Activated T-cell treated with anti-CD3 and anti-CD28 coated beads, Interleukin-2, amount 50 U/mL, for 4 hours (primary cell): Measurements from ENCODE around the gene CPAMD8. TPM values are rescaled to one million over a fixed set of nuclear protein-coding genes. Genes with fewer than 3 reads are reported as not detected.
"Not testable (repeated sequence)": the region's sequence is repeated elsewhere in the genome, so short reads cannot be mapped to it uniquely, and the experiment has no call there.

Experiments
- ATAC-seq, 2 donors: fragments of 200-7000 bp; cut with Tn5 transposase; one replicate each; pipeline ENCODE4 v1.10.0; 2021
- DNase-seq: peaks from one replicate; pipeline ENCODE4 v3.0.0-alpha.2; 2020
- H3K27me3 Mint-ChIP-seq: one replicate; pipeline ENCODE4 v1.8.0; 2021; ENCODE audit warnings: low read depth, mixed read lengths
- H3K36me3 Mint-ChIP-seq: one replicate; pipeline ENCODE4 v1.8.0; 2022; ENCODE audit warnings: mixed read lengths; ENCODE audit not compliant: insufficient read depth
- H3K4me1 Mint-ChIP-seq: one replicate; pipeline ENCODE4 v1.8.0; 2021; ENCODE audit warnings: low read depth, mixed read lengths
- H3K4me3 Mint-ChIP-seq: one replicate; pipeline ENCODE4 v1.8.0; 2021; ENCODE audit warnings: mild to moderate bottlenecking, moderate library complexity, mixed read lengths
- H3K9me3 Mint-ChIP-seq: one replicate; pipeline ENCODE4 v1.8.0; 2021; ENCODE audit warnings: mixed read lengths
- total RNA-seq, 3 donors: library from RNA; stranded (reverse); gene quantifications; one replicate each; pipeline ENCODE4 v1.2.1, GENCODE V29; 2021

CPAMD8 gene
- total RNA-seq, 3 donors from 2014 or later = 0.18 to 0.37 TPM; not detected in 1

- H3K9me3 Mint-ChIP-seq = peaks cover 19% of the 10 kb centered on the region
- H3K4me1 Mint-ChIP-seq = peaks cover 10% of the 10 kb centered on the region
- peaks cover 50% of the 10 kb centered on the region for H3K27me3 Mint-ChIP-seq
- H3K36me3 Mint-ChIP-seq = peaks cover 9% of the 10 kb centered on the region
- peak overlapping the region; percentile 73 for H3K4me3 Mint-ChIP-seq
- no peak for DNase-seq
- peak; percentile 21 to 50 for ATAC-seq
Observed at GRCh38 chr19:17025991-17026658, 485 bp downstream of the CPAMD8 start.

GRCh38 chr19:17025361-17025760, 1.2 kb downstream of the CPAMD8 start:
- Mint-ChIP-seq H3K4me3 (no peak overlapping the region), H3K4me1 (peaks cover 10% of the 10 kb centered on the region), H3K27me3 (peaks cover 50% of the 10 kb centered on the region), H3K9me3 (peaks cover 19% of the 10 kb centered on the region), H3K36me3 (peaks cover 9% of the 10 kb centered on the region)
- ATAC-seq (no peak), DNase-seq (no peak)

- ATAC-seq, DNase-seq, H3K36me3 Mint-ChIP-seq, H3K4me3 Mint-ChIP-seq: not testable (repeated sequence)
- Mint-ChIP-seq H3K4me1 (peaks cover 10% of the 10 kb centered on the region), H3K9me3 (peaks cover 19% of the 10 kb centered on the region), H3K27me3 (peaks cover 50% of the 10 kb centered on the region)
Observed at GRCh38 chr19:17024941-17025340, 1.7 kb downstream of the CPAMD8 start.

GRCh38 chr19:17023805-17024204, 2.8 kb downstream of the CPAMD8 start:
- no peak overlapping the region for H3K4me3 Mint-ChIP-seq
- peaks cover 9% of the 10 kb centered on the region for H3K36me3 Mint-ChIP-seq
- DNase-seq (no peak), ATAC-seq (no peak)
- H3K4me1 Mint-ChIP-seq = peaks cover 10% of the 10 kb centered on the region
- peaks cover 42% of the 10 kb centered on the region for H3K27me3 Mint-ChIP-seq
- peaks cover 19% of the 10 kb centered on the region for H3K9me3 Mint-ChIP-seq

GRCh38 chr19:17022738-17023137, 3.9 kb downstream of the CPAMD8 start:
- no peak overlapping the region for H3K4me3 Mint-ChIP-seq
- peaks cover 9% of the 10 kb centered on the region for H3K36me3 Mint-ChIP-seq

GRCh38 chr19:17021793-17022590, 4.6 kb downstream of the CPAMD8 start:
- Mint-ChIP-seq H3K36me3 (peaks cover 9% of the 10 kb centered on the region), H3K4me3 (no peak overlapping the region), H3K27me3 (peaks cover 27% of the 10 kb centered on the region), H3K4me1 (peaks cover 8% of the 10 kb centered on the region), H3K9me3 (peaks cover 19% of the 10 kb centered on the region)
- DNase-seq (no peak), ATAC-seq (no peak)

More at GRCh38 chr19:17022738-17023137, 3.9 kb downstream of the CPAMD8 start:
- DNase-seq (no peak), ATAC-seq (no peak)
- H3K27me3 Mint-ChIP-seq = peaks cover 32% of the 10 kb centered on the region
- H3K4me1 Mint-ChIP-seq = peaks cover 10% of the 10 kb centered on the region
- peaks cover 19% of the 10 kb centered on the region for H3K9me3 Mint-ChIP-seq

GRCh38 chr19:17021328-17021727, 5.3 kb downstream of the CPAMD8 start:
- DNase-seq = no peak
- Mint-ChIP-seq H3K4me3 (no peak overlapping the region), H3K36me3 (peaks cover 9% of the 10 kb centered on the region), H3K4me1 (peaks cover 8% of the 10 kb centered on the region), H3K27me3 (peaks cover 27% of the 10 kb centered on the region), H3K9me3 (peaks cover 19% of the 10 kb centered on the region)
- no peak for ATAC-seq

- no peak for DNase-seq
- H3K27me3 Mint-ChIP-seq = peaks cover 23% of the 10 kb centered on the region
- ATAC-seq = peak in 1 of 2 donors; percentile 58
- H3K9me3 Mint-ChIP-seq = peaks cover 19% of the 10 kb centered on the region
- H3K4me1 Mint-ChIP-seq = peaks cover 3% of the 10 kb centered on the region
- no peak overlapping the region for H3K4me3 Mint-ChIP-seq
- peaks cover 9% of the 10 kb centered on the region for H3K36me3 Mint-ChIP-seq
Observed at GRCh38 chr19:17020823-17021222, 5.8 kb downstream of the CPAMD8 start.

- Mint-ChIP-seq H3K27me3 (peaks cover 18% of the 10 kb centered on the region), H3K4me3 (no peak overlapping the region), H3K36me3 (peaks cover 9% of the 10 kb centered on the region), H3K4me1 (no peaks in the 10 kb centered on the region), H3K9me3 (peaks cover 19% of the 10 kb centered on the region)
- DNase-seq = no peak
- no peak for ATAC-seq
Observed at GRCh38 chr19:17020385-17020784, 6.2 kb downstream of the CPAMD8 start.

- H3K4me3 Mint-ChIP-seq, H3K36me3 Mint-ChIP-seq, H3K4me1 Mint-ChIP-seq, H3K27me3 Mint-ChIP-seq, DNase-seq, H3K9me3 Mint-ChIP-seq: not testable (repeated sequence)
- ATAC-seq = peak; percentile 52 to 55
Observed at GRCh38 chr19:17014212-17014861, 12.3 kb downstream of the CPAMD8 start.

- no peak for DNase-seq
- H3K9me3 Mint-ChIP-seq = peaks cover 6% of the 10 kb centered on the region
- H3K4me3 Mint-ChIP-seq = no peak overlapping the region
- H3K27me3 Mint-ChIP-seq = no peaks in the 10 kb centered on the region
- H3K4me1 Mint-ChIP-seq = no peaks in the 10 kb centered on the region
- H3K36me3 Mint-ChIP-seq = no peaks in the 10 kb centered on the region
- ATAC-seq = no peak
Observed at GRCh38 chr19:17011485-17011884, 15.1 kb downstream of the CPAMD8 start.

- DNase-seq (no peak), ATAC-seq (no peak)
- Mint-ChIP-seq H3K27me3 (no peaks in the 10 kb centered on the region), H3K9me3 (no peaks in the 10 kb centered on the region), H3K4me1 (peaks cover 10% of the 10 kb centered on the region), H3K36me3 (no peaks in the 10 kb centered on the region), H3K4me3 (no peak overlapping the region)
Observed at GRCh38 chr19:17006579-17006978, 20.0 kb downstream of the CPAMD8 start.

- Mint-ChIP-seq H3K4me1 (peaks cover 25% of the 10 kb centered on the region), H3K36me3 (no peaks in the 10 kb centered on the region), H3K9me3 (no peaks in the 10 kb centered on the region), H3K27me3 (no peaks in the 10 kb centered on the region), H3K4me3 (no peak overlapping the region)
- ATAC-seq (no peak), DNase-seq (no peak)
Observed at GRCh38 chr19:17005000-17005399, 21.6 kb downstream of the CPAMD8 start.

GRCh38 chr19:17004386-17004785, 22.2 kb downstream of the CPAMD8 start:
- Mint-ChIP-seq H3K4me1 (peaks cover 25% of the 10 kb centered on the region), H3K4me3 (no peak overlapping the region), H3K27me3 (no peaks in the 10 kb centered on the region), H3K36me3 (no peaks in the 10 kb centered on the region), H3K9me3 (no peaks in the 10 kb centered on the region)
- ATAC-seq = no peak
- no peak for DNase-seq
